Measurements from ENCODE around the gene ADSS1.

DNA sequence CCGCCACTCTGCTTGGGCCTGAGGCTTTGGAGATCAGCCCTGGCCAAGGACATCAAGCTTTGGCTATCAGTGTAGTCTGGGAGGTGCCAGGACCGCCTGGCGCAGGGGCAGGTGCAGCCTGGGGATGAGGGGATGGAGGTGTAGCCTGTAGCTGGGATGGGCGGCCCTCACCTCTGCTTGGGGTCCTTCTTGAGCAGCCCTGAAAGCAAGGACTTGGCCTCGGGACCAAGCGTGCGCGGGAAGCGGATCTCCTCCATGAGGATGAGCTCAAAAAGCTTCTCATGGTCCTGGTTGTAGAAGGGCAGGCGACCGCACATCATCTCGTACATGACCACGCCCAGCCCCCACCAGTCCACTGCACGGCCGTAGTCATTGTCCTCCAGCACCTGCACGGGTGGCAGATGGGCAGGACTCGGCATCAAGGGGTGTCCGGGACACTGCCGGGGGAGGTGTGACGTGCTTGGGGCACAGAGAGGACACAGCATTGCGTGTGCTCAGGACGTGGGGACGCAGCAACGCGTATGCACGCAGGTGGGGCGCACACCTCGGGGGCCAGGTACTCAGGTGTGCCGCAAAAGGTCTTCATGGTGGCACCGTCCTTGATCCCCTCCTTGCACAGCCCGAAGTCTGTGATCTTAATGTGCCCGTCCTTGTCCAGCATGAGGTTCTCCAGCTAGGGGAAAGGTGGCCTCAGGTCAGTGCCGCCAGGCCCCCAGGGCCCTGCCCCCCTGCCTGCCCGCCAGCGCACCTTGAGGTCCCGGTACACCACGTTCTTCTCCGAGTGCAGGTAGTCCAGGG lies 48.9 kb downstream of the ADSS1 start:
- TF ChIP-seq, protein P1, sequence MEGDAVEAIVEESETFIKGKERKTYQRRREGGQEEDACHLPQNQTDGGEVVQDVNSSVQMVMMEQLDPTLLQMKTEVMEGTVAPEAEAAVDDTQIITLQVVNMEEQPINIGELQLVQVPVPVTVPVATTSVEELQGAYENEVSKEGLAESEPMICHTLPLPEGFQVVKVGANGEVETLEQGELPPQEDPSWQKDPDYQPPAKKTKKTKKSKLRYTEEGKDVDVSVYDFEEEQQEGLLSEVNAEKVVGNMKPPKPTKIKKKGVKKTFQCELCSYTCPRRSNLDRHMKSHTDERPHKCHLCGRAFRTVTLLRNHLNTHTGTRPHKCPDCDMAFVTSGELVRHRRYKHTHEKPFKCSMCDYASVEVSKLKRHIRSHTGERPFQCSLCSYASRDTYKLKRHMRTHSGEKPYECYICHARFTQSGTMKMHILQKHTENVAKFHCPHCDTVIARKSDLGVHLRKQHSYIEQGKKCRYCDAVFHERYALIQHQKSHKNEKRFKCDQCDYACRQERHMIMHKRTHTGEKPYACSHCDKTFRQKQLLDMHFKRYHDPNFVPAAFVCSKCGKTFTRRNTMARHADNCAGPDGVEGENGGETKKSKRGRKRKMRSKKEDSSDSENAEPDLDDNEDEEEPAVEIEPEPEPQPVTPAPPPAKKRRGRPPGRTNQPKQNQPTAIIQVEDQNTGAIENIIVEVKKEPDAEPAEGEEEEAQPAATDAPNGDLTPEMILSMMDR (conservative IDR thresholded peaks at IDR 0.05 in 1 of 2, IDR thresholded peaks at IDR 0.05 in 1 of 2; ENCODE audit: low read depth in 1 of 2, low read length in 2 of 2), result no peak
- no peak for TF ChIP-seq EZH2 (IDR thresholded peaks at IDR 0.05; ENCODE audit: low read length, missing control alignments)

All from fibroblast of lung (primary cell).